ENCODE results near the gene ALDH1A3. TPM values are rescaled to one million over a fixed set of nuclear protein-coding genes. Genes with fewer than 3 reads are reported as not detected.

The ALDH1A3 gene
- total RNA-seq, 1 donor from 2014 or later = not detected

DNA sequence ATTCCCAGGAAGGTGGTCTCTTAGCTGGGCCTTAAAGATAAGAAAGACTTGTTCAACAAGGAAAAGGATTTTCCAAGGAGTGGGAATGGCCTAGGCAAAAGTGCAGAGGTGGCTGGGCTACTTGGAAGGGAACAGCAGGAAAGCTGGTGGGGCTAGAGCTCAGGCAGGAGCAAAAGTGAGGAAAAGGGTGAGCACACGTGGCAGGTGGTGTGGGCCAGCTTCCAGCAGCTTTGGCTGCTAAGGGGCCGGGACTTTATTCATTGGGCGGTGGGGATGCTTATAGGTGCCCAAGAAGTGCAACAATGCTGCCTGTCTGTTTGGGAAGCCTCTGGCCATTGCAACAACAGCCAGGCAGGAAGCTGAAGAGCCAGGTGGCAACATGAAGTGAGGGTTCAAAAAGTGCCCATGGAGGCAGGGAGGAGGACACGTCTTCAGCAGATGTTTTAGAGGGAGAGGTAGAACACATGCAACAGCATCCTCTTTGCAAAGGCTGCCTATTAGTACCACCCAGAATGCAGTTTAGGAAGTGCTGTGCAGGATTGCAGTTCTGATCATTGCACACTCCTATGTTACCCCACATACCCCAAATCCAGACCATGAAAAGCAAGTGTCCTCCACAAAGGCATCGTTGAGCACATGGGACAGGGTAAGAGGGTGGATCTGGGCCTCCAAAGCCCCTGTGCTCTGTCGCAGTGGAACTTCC is 13.8 kb downstream of the ALDH1A3 start:
- intact Hi-C loops (cut with micrococcal nuclease) = no loop called here
- H3K27ac Mint-ChIP-seq = no peak overlapping the region
- H3K9me3 Mint-ChIP-seq = no peaks in the 10 kb centered on the region
- DNase-seq (ENCODE audit: low spot score) = no peak
- no peak overlapping the region for H3K4me3 Mint-ChIP-seq (ENCODE audit: low read depth)
- H3K27me3 Mint-ChIP-seq (ENCODE audit: low read depth) = peaks cover 33% of the 10 kb centered on the region
- no peaks in the 10 kb centered on the region for H3K4me1 Mint-ChIP-seq (ENCODE audit: low read depth)
- H3K36me3 Mint-ChIP-seq (ENCODE audit: low read depth) = no peaks in the 10 kb centered on the region

DNA sequence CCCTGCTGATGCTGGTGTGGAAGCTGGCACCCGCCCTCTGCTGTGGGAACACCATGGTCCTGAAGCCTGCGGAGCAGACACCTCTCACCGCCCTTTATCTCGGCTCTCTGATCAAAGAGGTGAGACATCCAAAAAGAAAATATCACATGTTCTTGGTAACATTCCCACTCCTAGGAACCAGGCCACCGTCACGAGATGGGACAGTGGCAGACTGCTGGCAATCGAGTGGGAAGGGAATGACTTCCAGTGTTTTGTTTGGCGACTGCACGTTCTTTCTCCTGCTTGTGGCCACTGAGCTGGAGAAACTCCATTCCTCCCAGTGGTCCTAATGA is 14.3 kb downstream of the ALDH1A3 start:
- Mint-ChIP-seq H3K9me3 (no peaks in the 10 kb centered on the region), H3K4me3 (ENCODE audit: low read depth) (no peak overlapping the region), H3K27me3 (ENCODE audit: low read depth) (peaks cover 33% of the 10 kb centered on the region), H3K4me1 (ENCODE audit: low read depth) (no peaks in the 10 kb centered on the region), H3K27ac (no peak overlapping the region), H3K36me3 (ENCODE audit: low read depth) (no peaks in the 10 kb centered on the region)
- intact Hi-C loops (cut with micrococcal nuclease) = no loop called here
- DNase-seq (ENCODE audit: low spot score) = no peak

DNA sequence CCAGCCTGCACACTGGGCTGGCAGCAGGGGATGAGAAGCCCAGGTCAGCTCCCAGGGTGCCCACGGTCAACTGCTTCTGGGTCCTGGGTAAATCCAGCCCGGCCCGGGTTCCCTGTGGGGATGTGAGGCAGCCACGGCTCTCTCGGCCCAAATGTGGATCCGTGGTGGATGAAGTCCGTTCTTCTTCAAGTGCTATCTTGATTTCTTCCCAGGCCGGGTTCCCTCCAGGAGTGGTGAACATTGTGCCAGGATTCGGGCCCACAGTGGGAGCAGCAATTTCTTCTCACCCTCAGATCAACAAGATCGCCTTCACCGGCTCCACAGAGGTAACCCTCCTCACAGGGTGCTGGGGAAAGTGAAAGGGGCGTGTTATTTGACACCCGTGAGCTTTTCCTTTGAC is 16.1 kb downstream of the ALDH1A3 start:
- Mint-ChIP-seq H3K27ac (no peak overlapping the region), H3K9me3 (no peaks in the 10 kb centered on the region), H3K27me3 (ENCODE audit: low read depth) (peaks cover 18% of the 10 kb centered on the region), H3K4me1 (ENCODE audit: low read depth) (no peaks in the 10 kb centered on the region), H3K36me3 (ENCODE audit: low read depth) (no peaks in the 10 kb centered on the region), H3K4me3 (ENCODE audit: low read depth) (no peak overlapping the region)
- intact Hi-C loops (cut with micrococcal nuclease) = no loop called here
- no peak for DNase-seq (ENCODE audit: low spot score)

DNA sequence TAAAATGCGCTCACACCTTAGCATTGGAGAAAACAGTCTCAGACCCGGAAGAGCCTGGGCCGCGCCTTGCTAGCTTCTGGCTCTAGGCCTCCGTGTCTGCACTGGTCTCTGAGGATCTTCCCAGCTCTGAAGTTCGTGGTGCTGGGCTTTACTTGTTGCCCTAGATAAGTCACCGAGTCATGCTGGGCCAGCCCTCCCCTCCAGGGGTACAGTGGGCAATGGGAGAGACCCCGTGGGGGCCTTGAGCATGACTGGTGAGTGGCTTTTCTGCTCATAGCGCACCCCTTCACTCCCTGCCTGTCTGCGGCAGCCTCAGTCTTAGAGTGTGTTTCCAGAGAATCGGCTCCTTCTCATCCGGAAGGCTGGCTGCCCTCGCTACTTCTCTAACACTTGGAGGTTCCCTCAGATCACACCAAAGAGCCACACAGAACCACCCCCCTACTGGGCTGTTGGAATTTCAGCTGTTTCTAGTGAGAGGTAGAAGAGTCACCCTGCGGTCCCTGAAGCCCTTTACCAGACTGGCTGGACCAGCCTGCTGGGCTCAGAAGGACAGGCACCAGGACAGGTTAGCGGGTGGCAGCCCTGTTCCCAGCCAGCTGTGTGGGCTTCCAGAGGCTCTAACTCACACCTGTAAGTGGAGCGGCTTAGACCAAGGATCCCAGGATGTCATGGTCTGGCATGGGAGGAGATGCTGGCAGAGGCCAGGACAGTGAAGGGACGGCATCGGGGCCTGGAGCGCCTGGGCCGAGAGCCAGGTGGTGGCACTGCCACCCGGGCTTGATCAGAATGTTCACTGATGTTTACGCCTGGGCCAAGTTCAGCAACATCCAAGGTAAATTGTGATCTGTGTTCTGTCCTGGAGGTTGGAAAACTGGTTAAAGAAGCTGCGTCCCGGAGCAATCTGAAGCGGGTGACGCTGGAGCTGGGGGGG is 17.9 kb downstream of the ALDH1A3 start:
- Mint-ChIP-seq H3K36me3 (ENCODE audit: low read depth) (no peaks in the 10 kb centered on the region), H3K9me3 (no peaks in the 10 kb centered on the region), H3K4me3 (ENCODE audit: low read depth) (no peak overlapping the region), H3K4me1 (ENCODE audit: low read depth) (no peaks in the 10 kb centered on the region), H3K27ac (no peak overlapping the region), H3K27me3 (ENCODE audit: low read depth) (peaks cover 7% of the 10 kb centered on the region)
- intact Hi-C loops (cut with micrococcal nuclease) = no loop called here
- no peak for DNase-seq (ENCODE audit: low spot score)

DNA sequence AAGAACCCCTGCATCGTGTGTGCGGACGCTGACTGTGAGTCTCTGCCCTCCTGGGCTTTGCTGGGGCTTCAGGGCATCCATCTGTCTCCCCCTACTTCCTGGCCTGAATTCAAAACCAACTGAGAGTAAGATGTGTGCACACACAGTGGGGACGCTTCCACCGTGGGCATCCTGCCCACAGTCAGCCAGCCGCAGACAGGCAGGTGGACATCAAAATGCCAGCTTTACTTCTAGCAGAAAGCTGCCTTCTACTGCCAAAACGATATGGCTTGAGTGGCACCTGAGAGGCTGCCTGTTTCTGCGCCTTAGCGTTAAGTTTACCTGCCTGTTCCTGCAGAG is 18.5 kb downstream of the ALDH1A3 start:
- Mint-ChIP-seq H3K36me3 (ENCODE audit: low read depth) (no peaks in the 10 kb centered on the region), H3K27me3 (ENCODE audit: low read depth) (peaks cover 6% of the 10 kb centered on the region), H3K4me1 (ENCODE audit: low read depth) (no peaks in the 10 kb centered on the region), H3K9me3 (no peaks in the 10 kb centered on the region), H3K27ac (no peak overlapping the region), H3K4me3 (ENCODE audit: low read depth) (no peak overlapping the region)
- DNase-seq (ENCODE audit: low spot score) = no peak
- intact Hi-C loops (cut with micrococcal nuclease) = no loop called here

DNA sequence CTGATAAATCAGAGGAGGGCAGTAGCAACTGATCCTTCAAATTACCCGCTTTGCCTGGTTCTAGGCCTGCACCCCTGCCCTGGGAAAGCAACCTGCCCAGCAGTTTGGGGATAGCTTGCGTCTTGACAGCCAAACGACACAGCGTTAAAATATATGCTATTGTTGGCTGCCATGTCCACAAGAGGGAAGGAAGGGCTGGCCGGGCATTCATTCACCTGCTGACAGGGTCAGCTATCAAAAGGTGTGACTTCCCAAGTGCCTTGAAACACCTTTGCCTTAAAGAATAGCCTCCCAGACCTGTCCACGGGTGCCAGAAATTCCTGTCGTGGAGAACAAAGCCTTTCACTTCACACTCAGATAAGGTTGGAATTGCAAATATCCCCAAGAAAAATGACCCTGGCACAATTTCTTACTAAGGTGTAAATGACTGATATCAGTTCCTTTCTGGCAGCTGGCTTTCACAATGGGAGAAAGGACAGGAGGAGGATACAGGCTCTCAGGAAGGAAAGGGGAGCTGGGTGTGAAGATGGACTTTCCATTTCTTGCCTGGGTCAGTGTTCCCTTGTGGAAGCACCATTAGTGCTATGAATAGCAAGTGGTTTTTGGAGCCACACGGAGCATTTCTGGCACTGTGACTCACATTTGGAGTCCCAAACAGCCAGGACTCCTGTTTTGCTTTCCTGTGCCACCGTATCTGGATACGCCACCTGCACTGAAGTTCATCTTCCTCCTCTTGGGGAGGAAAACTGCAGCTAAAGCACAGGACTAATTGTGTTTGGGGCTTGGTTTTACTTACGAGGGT is 19.2 kb downstream of the ALDH1A3 start:
- Mint-ChIP-seq H3K27ac (no peak overlapping the region), H3K4me3 (ENCODE audit: low read depth) (no peak overlapping the region)

DNA sequence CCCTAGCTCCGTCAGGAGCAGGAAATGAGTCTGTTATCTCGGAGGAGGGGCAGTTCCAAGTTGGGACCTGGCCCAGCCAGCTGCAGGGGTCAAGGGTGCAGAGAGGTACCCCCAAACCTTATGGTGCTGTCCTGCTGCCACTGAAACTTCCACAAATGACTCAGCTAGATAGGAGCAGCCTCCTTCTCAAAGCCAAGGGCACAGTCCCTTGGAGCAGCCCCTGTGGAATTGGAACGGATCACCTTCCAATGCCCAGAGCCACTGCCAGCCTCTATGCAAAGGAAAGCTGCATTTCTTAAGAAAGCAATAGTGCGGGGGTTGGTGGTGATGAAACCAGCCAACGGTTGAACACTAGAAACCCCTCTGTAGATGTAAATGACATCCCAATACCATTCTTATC is 20.0 kb downstream of the ALDH1A3 start:
- no peaks in the 10 kb centered on the region for H3K36me3 Mint-ChIP-seq (ENCODE audit: low read depth)
- H3K9me3 Mint-ChIP-seq = no peaks in the 10 kb centered on the region
- no peak overlapping the region for H3K27ac Mint-ChIP-seq
- no peak overlapping the region for H3K4me3 Mint-ChIP-seq (ENCODE audit: low read depth)
- DNase-seq (ENCODE audit: low spot score) = no peak
- no peaks in the 10 kb centered on the region for H3K4me1 Mint-ChIP-seq (ENCODE audit: low read depth)
- H3K27me3 Mint-ChIP-seq (ENCODE audit: low read depth) = peaks cover 11% of the 10 kb centered on the region
- intact Hi-C loops (cut with micrococcal nuclease) = no loop called here

More for the DNA sequence above, 19.2 kb downstream of the ALDH1A3 start:
- no peak for DNase-seq (ENCODE audit: low spot score)
- H3K9me3 Mint-ChIP-seq = no peaks in the 10 kb centered on the region
- H3K36me3 Mint-ChIP-seq (ENCODE audit: low read depth) = no peaks in the 10 kb centered on the region
- intact Hi-C loops (cut with micrococcal nuclease) = no loop called here
- no peaks in the 10 kb centered on the region for H3K4me1 Mint-ChIP-seq (ENCODE audit: low read depth)
- H3K27me3 Mint-ChIP-seq (ENCODE audit: low read depth) = peaks cover 6% of the 10 kb centered on the region

DNA sequence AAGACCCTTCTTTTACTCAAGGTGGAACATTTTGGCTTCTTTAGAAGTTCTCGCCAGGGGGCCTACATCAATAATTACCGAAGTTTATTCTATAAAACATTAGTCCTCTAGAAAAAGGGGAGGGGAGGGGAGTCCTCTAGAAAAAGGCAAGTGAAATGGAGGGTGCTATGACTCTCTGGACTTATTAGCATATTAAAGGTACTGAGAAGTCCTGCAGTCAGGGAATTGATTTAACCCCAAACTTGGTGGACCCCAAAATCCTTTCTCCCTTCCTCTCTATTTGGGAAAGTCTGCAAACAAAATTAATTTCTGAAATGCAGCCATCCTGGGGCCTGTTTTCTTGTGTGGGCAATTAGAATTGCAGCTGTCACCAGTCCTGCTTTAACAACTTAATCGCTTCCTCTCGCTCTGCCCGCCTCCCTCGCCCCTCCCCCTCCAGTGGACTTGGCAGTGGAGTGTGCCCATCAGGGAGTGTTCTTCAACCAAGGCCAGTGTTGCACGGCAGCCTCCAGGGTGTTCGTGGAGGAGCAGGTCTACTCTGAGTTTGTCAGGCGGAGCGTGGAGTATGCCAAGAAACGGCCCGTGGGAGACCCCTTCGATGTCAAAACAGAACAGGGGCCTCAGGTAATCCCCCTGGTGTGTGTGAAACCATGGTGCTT is 20.6 kb downstream of the ALDH1A3 start:
- Mint-ChIP-seq H3K27me3 (ENCODE audit: low read depth) (peaks cover 12% of the 10 kb centered on the region), H3K4me3 (ENCODE audit: low read depth) (no peak overlapping the region), H3K27ac (no peak overlapping the region), H3K9me3 (no peaks in the 10 kb centered on the region), H3K36me3 (ENCODE audit: low read depth) (no peaks in the 10 kb centered on the region), H3K4me1 (ENCODE audit: low read depth) (no peaks in the 10 kb centered on the region)
- no peak for DNase-seq (ENCODE audit: low spot score)
- intact Hi-C loops (cut with micrococcal nuclease) = no loop called here

DNA sequence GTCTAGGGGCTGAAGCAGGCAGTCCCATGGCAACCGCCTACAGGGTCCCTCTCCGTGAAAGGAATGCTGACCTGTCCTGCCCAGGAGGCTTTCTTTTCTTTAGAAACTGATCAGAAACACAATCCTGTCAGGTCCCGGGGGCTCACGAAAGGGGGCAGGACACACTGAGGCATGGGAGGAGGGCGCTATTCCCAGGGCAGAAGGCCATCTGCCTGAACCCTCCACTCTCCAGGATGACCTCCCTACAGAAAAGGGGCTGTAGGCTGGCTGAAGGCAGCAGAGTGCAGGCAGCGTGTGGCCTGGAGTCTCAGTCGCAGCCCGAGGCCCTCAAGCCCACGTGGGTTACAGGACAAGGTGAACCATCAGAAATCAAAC is 21.2 kb downstream of the ALDH1A3 start:
- Mint-ChIP-seq H3K27me3 (ENCODE audit: low read depth) (peaks cover 13% of the 10 kb centered on the region), H3K27ac (no peak overlapping the region), H3K4me3 (ENCODE audit: low read depth) (no peak overlapping the region), H3K36me3 (ENCODE audit: low read depth) (no peaks in the 10 kb centered on the region), H3K4me1 (ENCODE audit: low read depth) (no peaks in the 10 kb centered on the region), H3K9me3 (no peaks in the 10 kb centered on the region)
- intact Hi-C loops (cut with micrococcal nuclease) = no loop called here
- DNase-seq (ENCODE audit: low spot score) = no peak

DNA sequence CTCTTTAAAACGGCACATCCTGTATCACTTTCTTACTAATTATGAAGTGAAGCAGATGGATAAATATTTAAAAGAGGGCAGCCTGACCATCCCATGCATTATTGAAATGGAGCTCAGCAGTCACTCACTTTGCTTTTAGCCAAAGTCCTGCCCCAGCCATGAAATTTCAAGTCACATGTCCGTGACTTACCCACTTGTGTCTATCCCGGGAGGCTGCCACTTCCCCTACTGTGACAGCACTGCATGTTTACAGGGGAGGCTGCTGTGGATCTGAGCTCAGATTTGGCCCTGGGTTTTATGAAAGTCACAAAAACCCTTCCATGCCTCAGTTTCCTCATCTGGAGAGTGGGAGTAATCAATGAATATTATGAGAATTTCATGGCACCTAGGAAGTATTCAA is 21.7 kb downstream of the ALDH1A3 start:
- Mint-ChIP-seq H3K36me3 (ENCODE audit: low read depth) (no peaks in the 10 kb centered on the region), H3K4me1 (ENCODE audit: low read depth) (no peaks in the 10 kb centered on the region), H3K27ac (no peak overlapping the region), H3K27me3 (ENCODE audit: low read depth) (peaks cover 13% of the 10 kb centered on the region), H3K9me3 (no peaks in the 10 kb centered on the region), H3K4me3 (ENCODE audit: low read depth) (no peak overlapping the region)
- intact Hi-C loops (cut with micrococcal nuclease) = no loop called here
- no peak for DNase-seq (ENCODE audit: low spot score)

DNA sequence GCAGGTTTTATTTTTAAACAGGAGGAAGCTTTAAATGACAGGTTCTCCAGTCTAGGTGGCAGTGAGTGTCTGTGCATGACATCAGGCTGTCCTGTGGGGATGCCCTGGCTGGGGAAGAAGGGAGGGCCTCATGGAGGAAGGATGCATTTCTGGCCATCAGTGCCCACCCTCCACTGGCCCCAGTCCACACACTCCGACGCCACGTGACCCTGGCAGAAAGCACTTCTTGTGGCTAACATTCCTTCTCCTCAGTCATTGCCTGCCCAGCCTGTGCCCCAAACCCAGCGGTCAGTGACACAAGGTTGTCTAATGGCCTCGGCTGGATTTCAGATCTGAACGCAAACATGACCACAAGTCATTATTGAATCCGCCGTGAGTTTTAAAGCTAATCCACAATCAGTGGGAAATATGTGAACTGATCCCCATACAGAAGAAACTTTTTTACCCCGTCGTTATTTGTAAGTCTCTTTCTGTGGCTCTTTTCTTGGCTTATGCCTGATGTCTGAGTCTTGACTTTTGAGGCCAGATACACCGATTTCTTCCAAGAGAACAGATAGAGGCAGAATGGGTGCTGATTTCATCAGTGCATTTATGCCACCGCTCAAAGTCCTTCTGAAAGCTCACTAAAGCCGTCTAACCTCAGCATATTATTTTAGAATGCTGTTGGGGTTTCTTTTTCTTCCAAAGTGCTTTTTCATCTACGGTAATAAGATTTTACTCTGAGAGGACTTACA is 22.2 kb downstream of the ALDH1A3 start:
- Mint-ChIP-seq H3K36me3 (ENCODE audit: low read depth) (no peaks in the 10 kb centered on the region), H3K27ac (no peak overlapping the region), H3K9me3 (no peaks in the 10 kb centered on the region), H3K4me1 (ENCODE audit: low read depth) (no peaks in the 10 kb centered on the region), H3K4me3 (ENCODE audit: low read depth) (no peak overlapping the region), H3K27me3 (ENCODE audit: low read depth) (peaks cover 16% of the 10 kb centered on the region)
- intact Hi-C loops (cut with micrococcal nuclease) = no loop called here
- DNase-seq (ENCODE audit: low spot score) = no peak

DNA sequence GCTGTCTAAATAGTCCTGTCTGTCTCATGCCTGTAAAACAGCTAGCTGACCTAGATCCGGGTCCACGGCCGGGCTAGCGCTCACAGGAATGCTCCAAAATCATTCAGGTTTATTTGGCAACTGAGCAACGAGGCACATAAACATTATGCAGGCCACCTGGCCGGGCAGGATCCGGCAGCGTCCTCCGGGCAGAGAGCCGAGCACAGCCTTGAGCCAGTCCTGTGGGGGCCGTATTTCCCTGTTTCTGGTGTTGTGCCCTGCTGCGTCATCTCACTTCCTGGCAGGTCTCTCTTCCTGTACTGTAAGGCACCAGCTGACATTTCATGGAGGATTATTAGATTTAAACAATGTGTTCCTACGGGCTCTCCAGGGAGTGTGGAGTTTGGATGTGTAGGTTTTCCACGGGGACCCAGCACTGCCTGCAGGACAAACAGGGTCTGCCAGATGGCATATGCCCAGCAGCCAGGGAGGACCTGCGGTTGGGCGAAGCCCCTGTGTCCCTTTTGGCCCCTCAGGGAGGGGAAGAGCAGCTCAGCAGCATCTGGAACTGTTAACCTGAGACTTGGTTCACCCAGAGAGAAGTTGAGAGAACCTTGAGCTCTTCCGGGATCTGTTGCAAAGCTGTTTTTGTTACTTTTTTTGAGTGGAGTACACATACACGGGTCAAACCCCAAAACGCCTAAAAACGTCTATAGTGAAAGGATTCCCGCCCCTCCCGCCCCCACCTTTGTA is 23.0 kb downstream of the ALDH1A3 start:
- Mint-ChIP-seq H3K27me3 (ENCODE audit: low read depth) (peaks cover 23% of the 10 kb centered on the region), H3K36me3 (ENCODE audit: low read depth) (no peaks in the 10 kb centered on the region)
- DNase-seq (ENCODE audit: low spot score) = no peak

More for the DNA sequence above, 23.0 kb downstream of the ALDH1A3 start:
- no peaks in the 10 kb centered on the region for H3K9me3 Mint-ChIP-seq
- intact Hi-C loops (cut with micrococcal nuclease) = no loop called here
- no peak overlapping the region for H3K27ac Mint-ChIP-seq
- no peak overlapping the region for H3K4me3 Mint-ChIP-seq (ENCODE audit: low read depth)
- H3K4me1 Mint-ChIP-seq (ENCODE audit: low read depth) = no peaks in the 10 kb centered on the region
